ENCODE data around the gene NETO2. TPM values are rescaled to one million over a fixed set of nuclear protein-coding genes. Genes with fewer than 3 reads are reported as not detected.

The NETO2 gene
- total and polyA plus RNA-seq, 2 of the 13 experiments (the other 11 are each of a cell fraction or from before 2014, with no cell fraction given): 8.2 to 13.5 TPM

DNA sequence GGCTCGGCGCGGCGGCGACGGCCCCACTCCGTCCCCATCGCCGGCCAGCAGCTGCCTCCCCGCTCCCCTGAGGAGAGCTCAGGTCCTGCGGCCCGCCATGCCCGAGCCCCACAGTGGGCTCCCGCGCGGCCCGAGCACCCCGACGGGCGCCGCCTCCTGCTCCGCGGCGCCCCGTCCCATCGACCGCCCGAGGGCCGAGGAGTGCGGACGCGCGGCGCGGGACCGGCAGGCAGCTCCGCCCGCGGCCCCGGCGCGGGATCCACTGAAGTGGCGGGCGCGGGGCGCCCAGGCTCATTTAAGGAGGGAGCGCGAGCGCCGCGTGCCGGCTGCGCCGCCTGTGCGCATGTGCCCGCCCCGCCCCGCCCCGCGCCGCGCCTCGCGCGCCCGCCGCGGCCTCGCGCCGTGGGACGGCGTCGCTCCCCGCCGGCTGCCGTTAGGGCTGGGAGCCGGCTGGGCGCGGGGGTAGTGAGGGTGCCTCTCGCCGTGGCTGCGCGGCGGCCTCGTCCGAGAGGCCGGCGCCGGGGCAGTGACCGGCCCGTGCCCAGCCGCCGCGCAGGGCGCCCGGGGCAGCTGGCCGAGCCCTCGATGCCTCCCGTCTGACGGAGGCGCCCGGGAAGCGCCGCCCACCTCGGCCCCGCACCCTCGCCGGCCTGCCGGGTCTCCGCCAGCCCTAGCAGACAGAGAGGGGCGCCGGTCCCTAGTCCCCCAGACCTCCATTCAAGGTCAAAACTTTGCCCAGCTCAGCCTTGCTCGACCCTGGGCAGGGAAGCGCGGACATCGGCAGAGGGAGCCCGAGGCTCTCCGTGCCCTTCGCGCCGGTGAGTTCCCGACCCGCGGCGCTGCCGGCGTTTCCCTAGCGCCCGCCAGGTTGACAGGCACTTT, at the start of gene NETO2 (continued):
- TF ChIP-seq UBTF (CRISPR knock-in tag; IDR thresholded peaks at IDR 0.05) (peak; percentile 82), NR2F6 (IDR thresholded peaks at IDR 0.05) (no peak), NR2F6 (CRISPR knock-in tag; IDR thresholded peaks at IDR 0.05) (peak; percentile 34; the same call in 1 of the 2 replicates), ZNF280D (CRISPR knock-in tag; IDR thresholded peaks at IDR 0.05) (no peak), HMGXB3 (CRISPR knock-in tag; IDR thresholded peaks at IDR 0.05; ENCODE audit: borderline replicate concordance) (0 out of 2 replicates have a peak, but pooled peaks have one; percentile 20), CBX2 (IDR thresholded peaks at IDR 0.05; ENCODE audit: low read depth, low read length) (no peak), CBX2 (CRISPR knock-in tag; IDR thresholded peaks at IDR 0.05; ENCODE audit: low read depth) (no peak), ZNF329 (CRISPR knock-in tag; IDR thresholded peaks at IDR 0.05; ENCODE audit: low read depth) (0 out of 2 replicates have a peak, but pooled peaks have one; percentile 36), ZKSCAN8 (CRISPR knock-in tag; IDR thresholded peaks at IDR 0.05; ENCODE audit: borderline replicate concordance) (no peak), ZNF749 (CRISPR knock-in tag; IDR thresholded peaks at IDR 0.05; ENCODE audit: borderline replicate concordance) (no peak), RFX3 (CRISPR knock-in tag; IDR thresholded peaks at IDR 0.05) (no peak), ELF1 (CRISPR knock-in tag; IDR thresholded peaks at IDR 0.05) (no peak), SP1 (IDR thresholded peaks at IDR 0.05) (no peak), SP1 (CRISPR knock-in tag; IDR thresholded peaks at IDR 0.05) (no peak), NONO (IDR thresholded peaks at IDR 0.05) (no peak), NONO (CRISPR knock-in tag; conservative IDR thresholded peaks at IDR 0.05) (no peak), ZNF564 (CRISPR knock-in tag; IDR thresholded peaks at IDR 0.05) (no peak)
- TF ChIP-seq, protein P1, sequence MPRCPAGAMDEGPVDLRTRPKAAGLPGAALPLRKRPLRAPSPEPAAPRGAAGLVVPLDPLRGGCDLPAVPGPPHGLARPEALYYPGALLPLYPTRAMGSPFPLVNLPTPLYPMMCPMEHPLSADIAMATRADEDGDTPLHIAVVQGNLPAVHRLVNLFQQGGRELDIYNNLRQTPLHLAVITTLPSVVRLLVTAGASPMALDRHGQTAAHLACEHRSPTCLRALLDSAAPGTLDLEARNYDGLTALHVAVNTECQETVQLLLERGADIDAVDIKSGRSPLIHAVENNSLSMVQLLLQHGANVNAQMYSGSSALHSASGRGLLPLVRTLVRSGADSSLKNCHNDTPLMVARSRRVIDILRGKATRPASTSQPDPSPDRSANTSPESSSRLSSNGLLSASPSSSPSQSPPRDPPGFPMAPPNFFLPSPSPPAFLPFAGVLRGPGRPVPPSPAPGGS (CRISPR knock-in tag; IDR thresholded peaks at IDR 0.05): no peak

All from HepG2 (cell line).